PFSK-1 (cell line): Measurements from ENCODE around the gene TP63.

Experiments
- FOXP2 ChIP-seq: optimal IDR thresholded peaks from 2 replicates; pipeline ENCODE3; 2011; ENCODE audit warnings: borderline replicate concordance, control low read depth, inconsistent platforms; ENCODE audit not compliant: insufficient read depth; ENCODE audit errors: extremely low read length, extremely low read depth
- POLR2AphosphoS5 ChIP-seq: IDR thresholded peaks from 2 replicates; pipeline ENCODE4 v1.6.1; 2012; ENCODE audit warnings: low read depth, mild to moderate bottlenecking, control low read depth, low read length, moderate library complexity
- SIN3A ChIP-seq: IDR thresholded peaks from 2 replicates; pipeline ENCODE4 v1.6.1; 2012; ENCODE audit warnings: mild to moderate bottlenecking, low read length, moderate library complexity, borderline replicate concordance; ENCODE audit not compliant: insufficient read depth
- TAF1 ChIP-seq: IDR thresholded peaks from 2 replicates; pipeline ENCODE4 v1.6.1; 2012; ENCODE audit warnings: low read length, control low read depth, borderline replicate concordance; ENCODE audit not compliant: insufficient read depth
- TF ChIP-seq, protein P1 (sequence below), 2 experiments: IDR thresholded peaks; 2 replicates each; pipeline versions ENCODE4 v1.6.1 to v1.8.0; 2011 to 2012; ENCODE audit warnings: low read depth in 2 of 2, low read length in 2 of 2, control low read depth in 1 of 2, inconsistent platforms in 1 of 2, mild to moderate bottlenecking in 1 of 2, moderate library complexity in 1 of 2; ENCODE audit not compliant: insufficient read depth in 1 of 2

The TP63 gene

DNA sequence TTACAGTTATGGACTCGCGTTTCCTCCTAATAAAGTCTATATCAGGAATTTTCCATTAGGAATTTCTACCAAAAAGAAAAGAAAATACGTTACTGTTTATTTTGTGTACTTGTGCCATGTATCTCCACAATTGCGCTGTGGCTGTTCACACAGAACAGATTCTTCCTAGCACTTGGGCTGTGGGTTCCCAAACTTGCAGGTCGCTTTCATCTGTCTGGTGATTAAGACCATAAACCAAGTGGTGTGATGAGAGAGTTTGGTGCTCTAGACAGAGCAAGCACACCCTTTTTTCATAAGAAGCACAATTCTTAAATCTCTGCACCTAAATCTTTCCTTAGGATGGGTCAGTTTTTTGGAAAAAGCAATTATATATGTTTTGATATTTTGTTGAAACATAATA, 203.3 kb downstream of the TP63 start:
- TF ChIP-seq TAF1: no peak
- TF ChIP-seq POLR2AphosphoS5: no peak
- TF ChIP-seq FOXP2: no peak
- TF ChIP-seq SIN3A: no peak
- TF ChIP-seq, protein P1, sequence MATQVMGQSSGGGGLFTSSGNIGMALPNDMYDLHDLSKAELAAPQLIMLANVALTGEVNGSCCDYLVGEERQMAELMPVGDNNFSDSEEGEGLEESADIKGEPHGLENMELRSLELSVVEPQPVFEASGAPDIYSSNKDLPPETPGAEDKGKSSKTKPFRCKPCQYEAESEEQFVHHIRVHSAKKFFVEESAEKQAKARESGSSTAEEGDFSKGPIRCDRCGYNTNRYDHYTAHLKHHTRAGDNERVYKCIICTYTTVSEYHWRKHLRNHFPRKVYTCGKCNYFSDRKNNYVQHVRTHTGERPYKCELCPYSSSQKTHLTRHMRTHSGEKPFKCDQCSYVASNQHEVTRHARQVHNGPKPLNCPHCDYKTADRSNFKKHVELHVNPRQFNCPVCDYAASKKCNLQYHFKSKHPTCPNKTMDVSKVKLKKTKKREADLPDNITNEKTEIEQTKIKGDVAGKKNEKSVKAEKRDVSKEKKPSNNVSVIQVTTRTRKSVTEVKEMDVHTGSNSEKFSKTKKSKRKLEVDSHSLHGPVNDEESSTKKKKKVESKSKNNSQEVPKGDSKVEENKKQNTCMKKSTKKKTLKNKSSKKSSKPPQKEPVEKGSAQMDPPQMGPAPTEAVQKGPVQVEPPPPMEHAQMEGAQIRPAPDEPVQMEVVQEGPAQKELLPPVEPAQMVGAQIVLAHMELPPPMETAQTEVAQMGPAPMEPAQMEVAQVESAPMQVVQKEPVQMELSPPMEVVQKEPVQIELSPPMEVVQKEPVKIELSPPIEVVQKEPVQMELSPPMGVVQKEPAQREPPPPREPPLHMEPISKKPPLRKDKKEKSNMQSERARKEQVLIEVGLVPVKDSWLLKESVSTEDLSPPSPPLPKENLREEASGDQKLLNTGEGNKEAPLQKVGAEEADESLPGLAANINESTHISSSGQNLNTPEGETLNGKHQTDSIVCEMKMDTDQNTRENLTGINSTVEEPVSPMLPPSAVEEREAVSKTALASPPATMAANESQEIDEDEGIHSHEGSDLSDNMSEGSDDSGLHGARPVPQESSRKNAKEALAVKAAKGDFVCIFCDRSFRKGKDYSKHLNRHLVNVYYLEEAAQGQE (IDR thresholded peaks at IDR 0.05; ENCODE audit: insufficient read depth in 1 of 2, low read depth in 2 of 2, low read length in 2 of 2): no peak

DNA sequence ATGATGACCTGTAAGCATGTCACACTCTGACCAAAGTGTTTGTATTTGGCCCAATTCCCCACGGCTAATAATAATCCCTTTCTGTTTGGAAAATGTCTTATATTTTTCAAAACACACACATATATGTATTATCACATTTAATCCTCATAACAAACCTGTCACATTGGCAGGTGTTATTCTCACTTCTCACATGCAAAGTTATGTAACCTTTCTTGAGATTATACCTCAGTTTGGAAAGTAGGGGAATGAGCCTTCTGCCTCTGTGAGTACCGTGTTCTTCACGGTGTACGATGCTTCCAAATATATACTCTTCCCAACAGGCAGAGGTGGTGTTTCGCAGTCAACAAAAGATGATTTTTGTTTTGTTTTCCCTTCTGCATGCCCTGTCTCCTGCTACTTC, 205.6 kb downstream of the TP63 start:
- no peak for TF ChIP-seq POLR2AphosphoS5
- TF ChIP-seq TAF1: no peak
- no peak for TF ChIP-seq FOXP2
- TF ChIP-seq SIN3A: no peak
- TF ChIP-seq, protein P1 (IDR thresholded peaks at IDR 0.05; ENCODE audit: insufficient read depth in 1 of 2, low read depth in 2 of 2, low read length in 2 of 2): no peak

DNA sequence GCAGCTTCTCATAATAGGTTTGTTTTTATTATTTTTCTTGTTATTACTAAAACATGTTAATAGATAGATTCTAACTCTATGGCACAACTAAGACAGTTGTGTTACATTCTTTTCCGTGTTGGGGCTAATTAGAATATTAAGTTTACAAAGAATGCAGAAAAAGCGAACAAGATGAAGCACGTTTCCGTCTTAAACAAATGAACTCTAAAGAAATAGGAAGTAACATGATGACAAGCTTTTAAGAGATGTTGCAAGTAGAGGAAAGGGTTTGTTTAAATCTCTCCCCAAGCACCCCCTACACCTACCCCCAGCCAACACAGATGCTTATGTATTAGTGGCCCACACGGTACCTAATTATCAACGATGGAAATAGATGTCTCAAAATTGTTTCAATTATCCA, 207.1 kb downstream of the TP63 start:
- TF ChIP-seq, protein P1 (IDR thresholded peaks at IDR 0.05; ENCODE audit: insufficient read depth in 1 of 2, low read depth in 2 of 2, low read length in 2 of 2): no peak
- TF ChIP-seq SIN3A (no peak), FOXP2 (no peak), POLR2AphosphoS5 (no peak), TAF1 (no peak)

DNA sequence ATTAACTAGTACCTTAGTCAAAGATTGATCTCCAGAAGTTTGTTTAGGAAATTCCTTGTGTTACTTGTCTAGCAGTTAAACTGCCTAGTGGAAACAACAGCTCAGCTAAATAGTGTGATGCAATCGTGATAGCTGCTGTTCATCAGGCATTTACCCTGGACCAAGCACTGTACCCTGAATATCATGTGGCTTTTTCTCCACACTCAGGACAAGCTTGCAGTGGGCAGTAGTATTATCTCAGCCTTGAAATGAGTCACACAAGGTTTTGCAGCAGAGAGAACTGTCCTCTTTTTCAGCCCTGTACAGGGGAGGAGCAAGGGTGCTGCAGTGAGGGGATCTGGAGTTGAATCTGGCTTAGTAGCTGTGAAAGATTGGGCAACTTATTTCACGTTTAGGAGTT, 208.4 kb downstream of the TP63 start:
- TF ChIP-seq, protein P1 (IDR thresholded peaks at IDR 0.05; ENCODE audit: insufficient read depth in 1 of 2, low read depth in 2 of 2, low read length in 2 of 2): no peak
- TF ChIP-seq TAF1 (no peak), SIN3A (no peak), POLR2AphosphoS5 (no peak), FOXP2 (no peak)

DNA sequence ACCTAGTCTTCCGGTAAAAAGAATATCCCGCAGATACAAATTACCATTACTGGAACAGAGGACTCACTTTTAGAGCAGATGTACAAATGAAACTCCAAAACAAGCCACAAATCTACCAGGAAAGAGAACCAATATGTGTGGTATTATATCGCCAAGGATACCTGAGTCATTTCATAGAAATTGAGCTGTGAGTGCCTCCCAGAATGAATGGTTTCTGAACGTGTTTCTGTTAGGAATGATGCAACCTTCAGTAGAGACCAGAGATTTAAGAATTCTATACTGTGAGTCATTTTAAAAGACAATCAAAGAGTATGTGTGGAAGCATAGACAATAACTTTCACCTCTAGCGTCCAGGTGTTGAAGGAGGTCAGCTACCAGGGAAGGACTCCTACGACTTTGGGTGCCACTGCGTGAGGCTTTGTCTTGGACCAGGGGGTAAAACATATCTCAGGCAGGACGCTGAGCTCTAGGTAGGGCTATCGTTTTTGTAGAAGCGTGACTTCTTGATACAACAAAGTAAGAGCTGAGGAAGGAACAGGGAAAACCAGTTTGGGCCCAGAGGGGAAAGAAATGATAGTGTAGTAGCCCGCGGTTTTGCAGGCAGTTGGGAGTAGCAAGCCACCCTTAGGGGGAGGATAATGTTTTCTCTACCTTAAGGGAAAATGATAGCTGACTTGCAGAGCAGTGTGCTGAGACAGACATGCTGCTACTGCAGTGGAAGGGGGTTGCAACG, 210.4 kb downstream of the TP63 start:
- TF ChIP-seq FOXP2 (no peak), TAF1 (no peak), SIN3A (no peak), POLR2AphosphoS5 (no peak)
- TF ChIP-seq, protein P1 (IDR thresholded peaks at IDR 0.05; ENCODE audit: insufficient read depth in 1 of 2, low read depth in 2 of 2, low read length in 2 of 2): no peak
